Prostate gland (tissue), 2 donors: Measurements from ENCODE around the gene PRELP. TPM values are rescaled to one million over a fixed set of nuclear protein-coding genes. Genes with fewer than 3 reads are reported as not detected.

Experiments used
- DNase-seq: peaks from one replicate; pipeline ENCODE4 v3.0.0-alpha.2; 2019; ENCODE audit warnings: low spot score
- H3K27ac ChIP-seq, 2 donors: fragments of 200-600 bp; sonication (generic); 2 replicates each; pipeline ENCODE4 v1.5.1; 2017 to 2019
- H3K27me3 ChIP-seq: fragments of 200-600 bp; sonication (generic); replicated peaks from 2 replicates; pipeline ENCODE4 v1.5.1; 2019; ENCODE audit not compliant: insufficient read depth
- H3K36me3 ChIP-seq, 2 donors: fragments of 200-600 bp; sonication (generic); 1 replicate in 1 of 2; 2 replicates in 1 of 2; pipeline versions ENCODE4 v1.5.1 to v1.8.1; 2017 to 2019
- H3K4me1 ChIP-seq: fragments of 200-600 bp; sonication (generic); replicated peaks from 2 replicates; pipeline ENCODE4 v1.5.1; 2019
- H3K4me3 ChIP-seq, 2 donors: fragments of 200-600 bp; sonication (generic); 2 replicates each; pipeline ENCODE4 v1.5.1; 2017 to 2019
- H3K9me3 ChIP-seq: fragments of 200-600 bp; sonication (generic); 2 replicates; pipeline ENCODE4 v1.5.1; 2017
- POLR2A ChIP-seq: fragments of 450-650 bp; IDR thresholded peaks from one replicate; pipeline ENCODE4 v1.6.1; 2016; ENCODE audit warnings: antibody characterized with exemption, mild to moderate bottlenecking
- POLR2AphosphoS5 ChIP-seq: sonication (generic); formaldehyde crosslinking; IDR thresholded peaks from one replicate; pipeline ENCODE4 v1.6.1; 2017; ENCODE audit warnings: antibody characterized with exemption
- WGBS: methylation state at CpG from one replicate; pipeline ENCODE4 v1.1.5; 2018; 5-methylcytosine and 5-hydroxymethylcytosine counted together
- intact Hi-C: fragments of 100-400 bp; cut with DNase I; formaldehyde crosslinking; loops from one replicate; pipeline ENCODE4 v1.14.2; 2022
- total RNA-seq, 2 donors: library from RNA; depleted of rRNA; stranded (reverse); fragments of >200 nt; gene quantifications; one replicate each; pipeline ENCODE4 v1.1.0, GENCODE V29; 2016
- TF ChIP-seq, protein P1 (sequence below), 4 experiments: fragments of 200-600 bp in 2 of 4; fragments of 450-650 bp in 2 of 4; sonication (generic) in 2 of 4; IDR thresholded peaks; 1 replicate in 3 of 4; 2 replicates in 1 of 4; pipeline ENCODE4 v1.5.1; 2016 to 2019; ENCODE audit warnings: antibody characterized with exemption in 4 of 4, mild to moderate bottlenecking in 2 of 4, moderate library complexity in 2 of 4

Gene PRELP
- total RNA-seq, 2 donors from 2014 or later: 17.9 to 43.2 TPM

DNA sequence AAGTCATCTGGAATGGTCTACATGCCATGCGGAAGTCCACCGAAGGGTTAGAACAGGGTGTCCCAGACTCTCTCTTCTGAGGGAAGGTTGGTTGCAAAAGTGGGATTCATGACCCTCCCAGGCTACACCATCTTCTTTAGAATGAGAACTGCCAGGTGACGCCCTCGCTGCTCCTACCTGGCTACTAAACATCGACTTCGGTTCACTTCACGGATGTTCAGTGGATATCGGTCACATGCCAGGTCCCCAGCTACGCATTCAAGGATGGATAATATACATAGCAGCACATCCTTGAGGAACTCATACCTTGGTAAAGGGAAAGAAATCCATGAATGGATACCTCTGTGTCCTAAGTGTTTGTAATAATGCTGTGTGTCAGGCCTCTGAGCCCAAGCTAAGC, 15.0 kb downstream of the PRELP start:
- H3K9me3 ChIP-seq: no peaks in the 10 kb centered on the region
- intact Hi-C loops: no loop called here
- H3K4me3 ChIP-seq: no peak overlapping the region
- 93% methylated on average over 9 of the region's 9 CpGs for WGBS
- H3K27me3 ChIP-seq: no peaks in the 10 kb centered on the region
- no peak for TF ChIP-seq POLR2AphosphoS5
- TF ChIP-seq POLR2A: no peak
- TF ChIP-seq, protein P1, sequence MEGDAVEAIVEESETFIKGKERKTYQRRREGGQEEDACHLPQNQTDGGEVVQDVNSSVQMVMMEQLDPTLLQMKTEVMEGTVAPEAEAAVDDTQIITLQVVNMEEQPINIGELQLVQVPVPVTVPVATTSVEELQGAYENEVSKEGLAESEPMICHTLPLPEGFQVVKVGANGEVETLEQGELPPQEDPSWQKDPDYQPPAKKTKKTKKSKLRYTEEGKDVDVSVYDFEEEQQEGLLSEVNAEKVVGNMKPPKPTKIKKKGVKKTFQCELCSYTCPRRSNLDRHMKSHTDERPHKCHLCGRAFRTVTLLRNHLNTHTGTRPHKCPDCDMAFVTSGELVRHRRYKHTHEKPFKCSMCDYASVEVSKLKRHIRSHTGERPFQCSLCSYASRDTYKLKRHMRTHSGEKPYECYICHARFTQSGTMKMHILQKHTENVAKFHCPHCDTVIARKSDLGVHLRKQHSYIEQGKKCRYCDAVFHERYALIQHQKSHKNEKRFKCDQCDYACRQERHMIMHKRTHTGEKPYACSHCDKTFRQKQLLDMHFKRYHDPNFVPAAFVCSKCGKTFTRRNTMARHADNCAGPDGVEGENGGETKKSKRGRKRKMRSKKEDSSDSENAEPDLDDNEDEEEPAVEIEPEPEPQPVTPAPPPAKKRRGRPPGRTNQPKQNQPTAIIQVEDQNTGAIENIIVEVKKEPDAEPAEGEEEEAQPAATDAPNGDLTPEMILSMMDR (IDR thresholded peaks at IDR 0.05): no peak
- no peaks in the 10 kb centered on the region for H3K4me1 ChIP-seq
- H3K27ac ChIP-seq: no peak overlapping the region
- no peak for DNase-seq
- no peaks in the 10 kb centered on the region for H3K36me3 ChIP-seq

- Histone ChIP-seq H3K4me3 (no peak overlapping the region), H3K36me3 (no peaks in the 10 kb centered on the region), H3K27ac (no peak overlapping the region), H3K9me3 (no peaks in the 10 kb centered on the region), H3K4me1 (no peaks in the 10 kb centered on the region), H3K27me3 (no peaks in the 10 kb centered on the region)
- intact Hi-C loops: no loop called here
- WGBS: 79% methylated on average over 9 of the region's 9 CpGs
- TF ChIP-seq, protein P1 (IDR thresholded peaks at IDR 0.05): no peak
- TF ChIP-seq POLR2A (no peak), POLR2AphosphoS5 (no peak)
- DNase-seq: no peak
Measured at GRCh38 chr1:203491664-203492063, 16.1 kb downstream of the PRELP start.

DNA sequence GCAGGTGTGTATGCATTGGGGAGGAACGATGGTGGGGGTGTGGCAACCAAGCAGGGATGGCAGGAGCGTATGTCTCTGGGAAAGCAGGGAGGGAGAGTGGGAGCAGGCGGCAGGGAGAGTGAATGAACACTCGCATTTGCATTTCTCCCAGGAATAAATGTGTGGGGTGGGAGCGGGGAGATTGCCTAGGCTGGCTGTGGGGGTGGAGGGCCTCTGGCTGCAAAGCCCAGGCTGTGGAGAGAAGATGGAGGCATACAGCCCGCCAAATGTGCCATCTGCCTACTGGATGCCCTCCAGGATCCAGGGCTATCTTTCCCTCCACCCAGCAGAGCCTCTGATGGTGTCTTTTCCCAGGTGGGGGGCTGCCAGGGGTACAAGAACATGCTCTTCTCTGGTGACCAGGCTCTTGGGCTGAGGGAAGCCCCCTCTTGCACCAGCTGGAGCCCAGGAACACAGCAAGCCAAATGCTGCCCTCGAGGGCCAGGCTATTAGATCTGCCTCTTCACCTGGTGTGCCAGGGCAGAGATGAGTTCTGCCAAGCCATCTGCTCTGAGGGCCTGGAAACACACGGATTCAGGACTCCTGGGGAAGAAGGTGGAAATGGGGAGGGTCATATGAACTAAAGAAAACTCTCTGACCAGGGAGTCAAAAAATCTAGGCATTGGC, 16.6 kb downstream of the PRELP start:
- TF ChIP-seq, protein P1 (IDR thresholded peaks at IDR 0.05): no peak
- no peak for TF ChIP-seq POLR2A
- TF ChIP-seq POLR2AphosphoS5: no peak
- Histone ChIP-seq H3K9me3 (no peaks in the 10 kb centered on the region), H3K4me1 (no peaks in the 10 kb centered on the region), H3K27me3 (no peaks in the 10 kb centered on the region), H3K4me3 (no peak overlapping the region), H3K27ac (no peak overlapping the region), H3K36me3 (no peaks in the 10 kb centered on the region)
- DNase-seq: no peak
- intact Hi-C loops: no loop called here
- 58% methylated on average over 8 of the region's 8 CpGs for WGBS

DNA sequence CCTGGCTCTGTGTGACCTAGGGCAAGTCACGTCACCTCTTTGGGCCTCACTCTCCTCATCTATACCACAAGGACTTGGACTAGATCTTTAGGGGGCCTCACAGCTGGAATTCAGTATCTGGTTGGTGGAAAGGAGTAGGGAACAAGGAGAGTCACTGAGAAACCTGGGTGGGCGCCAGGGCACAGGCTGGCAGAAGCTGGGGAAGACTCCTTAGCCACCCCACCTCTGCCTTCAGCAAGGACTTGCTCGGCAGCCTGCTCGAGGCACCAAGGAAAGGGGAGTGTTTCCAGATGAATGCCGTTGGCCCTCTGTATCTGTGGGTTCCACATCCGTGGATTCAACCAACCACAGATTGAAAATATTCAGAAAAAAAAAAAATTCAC, 17.1 kb downstream of the PRELP start:
- TF ChIP-seq POLR2A (no peak), POLR2AphosphoS5 (no peak)
- TF ChIP-seq, protein P1 (IDR thresholded peaks at IDR 0.05): no peak
- Histone ChIP-seq H3K36me3 (no peaks in the 10 kb centered on the region), H3K4me1 (no peaks in the 10 kb centered on the region), H3K27ac (no peak overlapping the region), H3K4me3 (no peak overlapping the region), H3K9me3 (no peaks in the 10 kb centered on the region), H3K27me3 (no peaks in the 10 kb centered on the region)
- no peak for DNase-seq
- intact Hi-C loops: no loop called here
- WGBS: 69% methylated on average over 6 of the region's 6 CpGs

GRCh38 chr1:203493901-203494300, 18.3 kb downstream of the PRELP start, which contains the start of gene OPTC:
TSS of gene OPTC (plus strand) at chr1:203494153. CDS start at chr1:203496006, 1,853 bp downstream.
- Histone ChIP-seq H3K9me3 (no peaks in the 10 kb centered on the region), H3K27me3 (no peaks in the 10 kb centered on the region), H3K36me3 (no peaks in the 10 kb centered on the region), H3K4me1 (no peaks in the 10 kb centered on the region), H3K27ac (no peak within 1 kb of the TSS), H3K4me3 (no peak within 1 kb of the TSS)
- DNase-seq: no peak
- intact Hi-C loops: no loop called here
- TF ChIP-seq POLR2AphosphoS5 (no peak), POLR2A (no peak)
- TF ChIP-seq, protein P1 (IDR thresholded peaks at IDR 0.05): no peak
- 85% methylated on average over 5 of the region's 5 CpGs for WGBS
